Measurements from ENCODE around the gene MAP2.
"Not testable (repeated sequence)": the region's sequence is repeated elsewhere in the genome, so short reads cannot be mapped to it uniquely, and the experiment has no call there.

Gene MAP2

DNA sequence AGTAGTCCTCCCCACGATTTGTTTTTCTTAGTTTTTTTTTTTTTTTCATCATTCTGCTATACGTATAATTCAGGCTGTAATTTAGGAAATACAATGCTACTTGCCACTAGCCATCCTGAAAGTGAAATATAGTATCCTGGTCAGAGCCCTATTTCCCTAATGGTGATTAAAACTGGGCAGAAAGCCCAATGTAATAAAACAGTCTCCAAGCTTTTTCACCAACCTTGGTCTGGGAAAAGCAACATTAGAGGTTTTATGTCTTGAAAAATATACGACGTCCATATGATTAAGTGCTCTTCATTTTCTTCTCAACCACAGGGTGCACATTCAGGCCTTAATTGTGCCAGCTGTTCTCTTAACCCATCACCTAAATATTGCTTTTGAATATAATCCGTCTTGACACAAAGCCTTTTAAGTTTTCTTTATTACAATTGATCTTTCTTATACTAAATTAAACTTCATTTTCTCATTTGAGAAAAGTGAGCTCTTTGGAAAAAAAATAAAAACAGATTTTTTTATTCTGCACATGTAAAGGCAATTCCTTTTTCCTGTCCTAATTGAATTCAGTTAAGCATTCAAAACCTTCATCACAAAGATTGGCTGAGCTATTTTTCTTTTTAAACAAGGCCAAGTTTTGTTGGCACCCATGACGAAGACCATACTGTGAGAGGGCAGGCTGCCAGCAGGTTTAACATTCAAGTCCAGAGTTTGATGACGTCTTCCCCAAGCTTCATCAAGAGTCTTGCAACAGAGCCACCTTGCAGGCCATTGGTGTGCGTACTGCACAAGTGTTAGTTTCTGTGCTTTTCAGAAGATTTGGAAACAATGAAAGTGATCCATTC lies 52.7 kb downstream of the MAP2 start:
- no peak for DNase-seq (ENCODE audit: low read depth in 2 of 2)

DNA sequence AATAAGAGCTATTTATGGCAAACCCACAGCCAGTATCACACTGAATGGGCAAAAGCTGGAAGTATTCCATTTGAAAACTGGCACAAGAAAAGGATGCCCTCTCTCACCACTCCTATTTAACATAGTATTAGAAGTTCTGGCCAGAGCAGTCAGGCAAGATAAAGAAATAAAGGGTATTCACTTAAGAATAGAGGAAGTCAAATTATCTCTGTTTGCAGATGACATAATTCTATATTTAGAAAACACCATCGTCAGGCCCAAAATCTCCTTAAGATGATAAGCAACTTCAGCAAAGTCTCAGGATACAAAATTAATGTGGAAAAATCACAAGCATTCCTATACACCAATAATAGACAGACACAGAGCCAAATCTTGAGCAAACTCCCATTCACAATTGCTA lies 68.4 kb downstream of the MAP2 start:
- not testable (repeated sequence) for DNase-seq (ENCODE audit: low read depth in 2 of 2)

DNA sequence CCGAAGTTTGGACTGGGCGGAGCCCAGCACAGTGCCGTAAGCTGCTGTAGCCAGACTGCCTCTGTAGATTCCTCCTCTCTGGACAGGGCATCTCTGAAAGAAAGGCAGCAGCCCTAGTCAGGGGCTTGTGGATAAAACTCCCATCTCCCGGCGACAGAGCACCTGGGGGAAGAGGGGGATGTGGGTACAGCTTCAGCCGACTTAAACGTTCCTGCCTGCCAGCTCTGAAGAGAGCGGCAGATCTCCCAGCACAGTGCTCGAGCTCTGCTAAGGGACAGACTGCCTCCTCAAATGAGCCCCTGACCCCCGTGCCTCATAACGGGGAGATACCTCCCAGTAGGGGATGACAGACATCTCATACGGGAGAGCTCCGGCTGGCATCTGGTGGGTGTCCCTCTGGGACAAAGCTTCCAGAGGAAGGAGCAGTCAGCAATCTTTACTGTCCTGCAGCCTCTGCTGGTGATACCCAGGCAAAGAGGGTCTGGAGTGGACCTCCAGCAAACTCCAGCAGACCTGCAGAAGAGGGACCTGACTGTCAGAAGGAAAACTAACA lies 71.3 kb downstream of the MAP2 start:
- DNase-seq (ENCODE audit: low read depth in 2 of 2): not testable (repeated sequence)

DNA sequence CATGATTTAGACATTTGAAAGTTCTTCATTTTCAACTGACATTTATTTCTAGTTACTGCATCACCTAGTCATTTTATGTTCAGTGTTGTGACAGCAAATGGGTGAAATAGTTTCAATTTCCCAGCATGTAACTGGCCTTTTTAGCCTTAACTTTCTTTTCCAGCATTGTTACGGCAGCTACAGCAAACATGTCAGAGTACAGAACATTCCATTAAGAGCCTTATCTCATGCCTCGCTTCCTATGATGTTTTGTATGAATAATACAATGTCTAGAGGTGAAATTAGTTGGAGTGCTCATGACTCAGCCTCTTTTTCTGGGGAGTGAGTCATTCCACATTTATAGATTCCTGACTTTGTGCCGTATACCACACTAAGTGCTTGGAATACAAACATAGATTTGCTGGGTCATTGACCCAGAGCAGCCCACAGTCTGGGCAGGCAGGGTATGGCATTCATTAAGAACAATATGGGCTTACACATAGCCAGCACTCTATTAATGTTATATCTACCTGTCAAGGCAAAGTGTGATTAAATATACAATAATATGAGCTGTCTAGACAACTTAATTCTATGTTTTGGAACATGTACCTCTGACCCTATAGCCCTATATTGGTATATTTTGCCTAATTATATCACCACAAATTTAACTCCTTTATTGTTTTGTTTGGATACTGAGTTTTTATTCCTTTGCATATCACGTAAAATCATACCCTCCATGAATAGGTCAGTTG lies 72.2 kb downstream of the MAP2 start:
- DNase-seq (ENCODE audit: low read depth in 2 of 2): no peak

DNA sequence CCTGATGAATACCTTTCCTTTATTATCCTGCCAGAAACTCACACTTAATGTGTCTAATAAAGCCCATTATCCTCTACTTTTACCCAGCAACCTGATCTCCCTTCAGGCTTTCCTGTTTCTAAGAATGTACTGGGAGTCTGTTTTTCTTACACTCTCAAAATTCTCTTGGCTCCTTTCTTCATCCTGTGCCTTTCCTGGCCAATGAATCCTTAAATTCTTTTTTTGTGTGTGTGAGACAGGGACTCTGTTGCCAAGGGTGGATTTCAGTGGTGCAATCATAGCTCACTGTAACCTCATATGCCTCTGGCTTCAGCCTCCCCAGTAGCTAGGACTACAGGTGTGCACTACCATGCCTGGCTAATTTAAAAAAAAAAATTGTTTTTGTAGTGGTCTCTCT lies 72.7 kb downstream of the MAP2 start:
- DNase-seq (ENCODE audit: low read depth in 2 of 2): no peak

DNA sequence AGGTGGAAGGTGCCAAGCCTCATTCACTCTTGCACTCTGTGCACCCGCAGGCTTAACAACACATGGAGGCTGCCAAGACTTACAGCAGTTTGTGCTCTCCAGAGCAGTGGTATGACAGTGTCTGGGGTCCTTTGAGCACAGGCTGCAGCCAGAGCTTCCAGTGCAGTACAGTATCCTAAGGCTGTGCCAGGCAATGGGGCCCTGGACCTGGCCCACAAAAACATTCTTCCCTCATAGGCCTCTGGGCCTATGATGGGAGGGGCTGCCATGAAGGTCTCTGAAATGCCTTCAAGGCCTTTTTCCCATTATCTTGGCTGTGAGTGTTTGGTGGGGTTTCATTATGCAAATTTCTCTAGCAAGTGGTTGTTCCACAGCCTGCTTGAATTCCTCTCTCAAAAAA lies 74.8 kb downstream of the MAP2 start:
- DNase-seq (ENCODE audit: low read depth in 2 of 2): no peak

DNA sequence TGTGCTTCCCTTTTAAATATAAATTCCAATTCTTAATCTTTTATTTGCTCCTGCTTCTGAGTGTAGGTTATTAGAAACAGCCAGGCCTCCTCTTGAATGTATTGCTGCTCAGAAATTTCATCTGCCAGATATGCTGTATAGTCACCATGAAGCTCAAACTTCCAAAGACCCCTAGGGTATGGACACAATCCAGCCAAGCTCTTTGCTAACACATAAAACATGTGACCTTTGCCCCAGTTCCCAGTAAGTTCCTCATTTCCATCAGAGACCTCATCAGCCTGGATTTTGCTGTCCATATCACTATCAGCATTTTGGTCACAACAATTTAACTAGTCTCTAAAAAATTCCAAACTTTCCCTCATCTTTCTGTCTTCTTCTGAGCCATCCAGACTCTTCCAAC lies 75.2 kb downstream of the MAP2 start:
- DNase-seq (ENCODE audit: low read depth in 2 of 2): no peak

DNA sequence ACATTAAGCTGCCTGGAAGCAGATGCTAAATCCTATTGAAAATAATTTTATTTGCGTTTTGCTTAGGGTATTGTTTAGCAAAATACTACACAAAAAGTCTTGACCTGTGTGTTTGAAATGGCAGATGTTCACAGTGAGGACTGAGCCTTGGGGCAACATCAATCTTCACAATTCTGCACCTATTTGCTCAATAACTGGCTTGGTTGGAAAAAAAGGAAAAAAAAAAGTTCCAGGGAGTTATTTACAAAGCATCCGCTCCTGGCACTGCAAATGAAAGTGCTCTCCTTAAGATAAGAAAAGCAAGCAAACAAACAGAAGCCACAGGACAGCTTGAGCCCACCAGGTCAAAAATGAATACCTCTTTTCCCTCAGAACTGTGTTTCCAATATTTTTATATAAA lies 77.7 kb downstream of the MAP2 start:
- DNase-seq (ENCODE audit: low read depth in 2 of 2): no peak

DNA sequence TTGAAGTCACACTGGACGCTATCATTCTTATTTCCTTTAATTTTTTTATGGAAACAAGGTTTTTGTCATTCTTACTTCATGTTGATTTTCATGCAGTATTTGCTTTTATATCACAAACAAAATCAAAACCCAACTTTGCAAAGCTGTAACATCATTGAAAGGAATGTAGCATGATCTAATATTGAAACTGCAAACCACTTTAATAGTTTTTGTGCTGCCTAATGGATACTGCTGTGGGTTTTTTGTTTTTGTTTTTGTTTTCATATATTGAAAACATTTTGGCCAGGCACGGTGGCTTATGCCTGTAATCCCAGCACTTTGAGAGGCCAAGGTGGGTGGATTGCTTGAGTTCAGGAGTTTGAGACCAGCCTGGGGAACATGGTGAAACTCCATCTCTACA lies 81.6 kb downstream of the MAP2 start:
- no peak for DNase-seq (ENCODE audit: low read depth in 2 of 2)

DNA sequence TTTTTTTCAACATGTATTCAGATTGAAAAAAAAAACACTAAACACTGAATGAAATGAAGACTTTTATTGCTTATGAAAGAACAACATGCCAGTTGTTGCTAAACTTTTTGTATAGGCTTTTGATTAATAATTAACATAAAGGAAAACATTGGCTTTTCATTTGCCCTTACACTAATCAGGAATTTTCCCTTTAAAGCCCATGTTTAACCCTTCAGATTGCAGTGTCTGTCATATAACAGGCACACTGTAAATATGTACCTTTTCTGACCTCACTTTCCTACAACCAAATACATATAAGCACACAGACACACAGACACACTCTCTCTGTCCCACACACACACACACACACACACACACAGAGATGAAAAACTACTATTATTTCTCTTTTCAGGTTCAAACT lies 84.4 kb downstream of the MAP2 start:
- no peak for DNase-seq (ENCODE audit: low read depth in 2 of 2)

DNA sequence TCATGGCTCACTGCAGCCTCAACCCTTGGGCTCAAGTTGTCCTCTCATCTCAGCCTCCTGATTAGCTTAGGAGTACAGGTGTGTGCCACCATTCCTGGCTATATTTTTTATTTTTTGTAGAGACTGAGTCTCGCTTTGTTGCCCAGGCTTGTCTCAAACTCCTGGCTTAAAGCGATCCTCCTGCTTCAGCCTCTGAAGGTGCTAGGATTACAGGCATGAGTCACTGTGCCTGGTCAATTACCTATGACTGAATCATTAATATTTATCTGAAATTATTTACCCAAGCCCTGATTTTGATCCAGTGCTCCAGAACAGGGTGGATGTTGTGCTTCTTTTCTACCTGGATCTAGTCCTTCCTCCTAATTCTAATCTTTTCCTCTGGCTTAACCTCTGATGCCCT lies 87.8 kb downstream of the MAP2 start:
- DNase-seq (ENCODE audit: low read depth in 2 of 2): no peak

DNA sequence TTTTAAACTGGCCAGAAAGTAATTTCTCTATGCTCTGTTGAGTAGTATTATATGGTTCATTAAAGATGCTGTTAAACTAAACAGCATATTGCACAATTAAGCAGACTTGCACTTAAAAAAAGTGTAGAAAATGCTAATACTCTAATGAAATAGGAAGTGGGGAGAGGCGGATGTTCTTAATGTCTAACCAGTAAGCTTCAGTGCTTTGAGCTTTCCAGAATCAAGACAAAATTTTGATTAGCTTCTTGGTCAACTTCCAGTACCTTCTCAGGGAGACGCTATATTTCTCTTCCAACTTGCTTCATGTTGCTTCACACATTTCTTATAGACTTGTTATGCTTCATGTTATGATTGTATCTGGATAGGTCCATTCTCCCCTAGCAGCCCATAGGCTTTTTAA lies 89.1 kb downstream of the MAP2 start:
- no peak for DNase-seq (ENCODE audit: low read depth in 2 of 2)

DNA sequence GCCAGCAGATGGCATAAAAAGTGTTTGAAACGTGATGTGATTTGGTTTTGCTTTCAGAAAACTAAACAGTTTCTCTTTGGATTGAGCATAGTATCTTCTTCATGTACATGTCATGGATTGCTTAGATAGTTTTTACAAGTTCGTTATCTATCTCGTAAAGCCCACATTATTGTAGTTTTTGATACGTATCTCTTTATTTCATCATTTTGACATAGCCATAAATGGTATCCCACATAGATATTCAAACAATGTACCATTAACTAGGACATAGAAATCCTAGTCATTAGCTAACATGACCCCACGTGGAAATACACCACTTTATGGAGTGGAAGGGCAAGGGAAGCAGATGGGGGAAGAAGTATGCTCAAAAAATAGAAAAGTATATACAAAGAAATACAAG lies 93.6 kb downstream of the MAP2 start:
- no peak for DNase-seq (ENCODE audit: low read depth in 2 of 2)

DNA sequence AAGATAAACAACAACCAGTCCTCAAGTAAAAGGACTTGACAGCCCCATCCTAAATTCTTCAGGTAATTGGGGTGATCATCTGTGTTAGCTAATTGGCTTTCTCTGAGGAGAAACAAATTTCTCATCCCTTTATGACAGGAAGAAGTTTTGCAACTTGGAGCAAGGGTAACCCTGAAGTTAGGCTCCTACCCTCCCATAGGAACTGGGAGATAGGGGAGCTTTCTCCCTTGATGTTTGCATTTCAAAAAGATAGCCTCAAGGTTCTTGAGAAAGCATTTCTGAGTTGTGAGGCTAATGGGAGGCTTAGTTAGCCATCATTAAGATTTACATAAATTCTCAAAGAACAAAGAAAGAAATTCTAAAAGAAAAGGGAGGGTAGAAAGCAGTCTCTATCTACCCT lies 95.4 kb downstream of the MAP2 start:
- no peak for DNase-seq (ENCODE audit: low read depth in 2 of 2)

DNA sequence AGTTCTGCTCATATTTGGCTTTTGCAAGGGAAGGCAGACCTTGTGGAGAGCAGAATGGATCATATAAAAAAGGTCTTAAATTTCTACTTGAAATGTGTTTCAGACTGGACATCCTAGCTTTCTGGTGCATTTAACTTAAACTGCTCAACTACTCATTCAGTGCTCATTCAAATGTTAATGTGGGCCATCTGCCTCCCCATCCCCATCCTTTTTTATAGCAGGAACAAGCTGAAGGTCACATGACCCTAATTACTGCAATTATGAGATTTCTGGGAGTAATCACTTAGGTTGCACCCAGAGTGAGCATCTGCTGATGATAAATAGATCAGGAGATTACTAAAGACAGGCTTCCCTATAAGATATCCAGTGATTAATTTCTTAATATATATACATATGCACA lies 96.1 kb downstream of the MAP2 start:
- no peak for DNase-seq (ENCODE audit: low read depth in 2 of 2)

DNA sequence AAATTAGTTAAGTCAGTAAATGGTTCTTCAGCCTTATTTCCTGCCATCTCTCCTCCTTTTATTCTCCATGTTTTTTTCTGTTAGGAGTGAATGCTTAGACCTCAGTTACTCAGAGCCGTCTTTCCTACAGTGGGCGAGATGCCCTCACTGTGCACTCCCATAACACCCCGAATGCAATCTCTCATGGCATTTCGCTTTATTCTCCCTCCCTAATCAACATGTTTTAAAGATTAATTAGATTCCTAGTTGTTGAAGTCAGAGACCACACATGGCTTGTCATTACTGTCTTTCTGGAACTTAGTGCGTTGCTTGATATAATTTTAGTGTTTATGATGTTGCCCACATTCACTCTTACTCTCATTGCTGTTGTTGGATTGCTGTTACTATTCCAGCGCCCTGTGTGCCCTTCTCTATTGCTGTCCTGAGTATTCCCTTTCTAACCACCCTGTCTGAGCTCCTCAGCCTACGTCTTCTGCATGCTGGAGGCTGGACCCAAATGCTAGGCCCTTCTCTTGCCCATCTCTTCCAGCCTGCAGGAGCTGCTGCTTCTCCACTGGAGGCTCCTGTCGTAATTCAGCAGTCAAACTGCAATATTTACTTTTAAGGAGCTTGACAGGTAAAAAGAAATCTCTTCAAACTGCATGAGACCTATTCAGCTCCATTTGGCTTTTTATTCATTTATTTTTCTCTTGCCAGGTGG lies 99.3 kb downstream of the MAP2 start:
- DNase-seq (ENCODE audit: low read depth in 2 of 2): no peak

DNA sequence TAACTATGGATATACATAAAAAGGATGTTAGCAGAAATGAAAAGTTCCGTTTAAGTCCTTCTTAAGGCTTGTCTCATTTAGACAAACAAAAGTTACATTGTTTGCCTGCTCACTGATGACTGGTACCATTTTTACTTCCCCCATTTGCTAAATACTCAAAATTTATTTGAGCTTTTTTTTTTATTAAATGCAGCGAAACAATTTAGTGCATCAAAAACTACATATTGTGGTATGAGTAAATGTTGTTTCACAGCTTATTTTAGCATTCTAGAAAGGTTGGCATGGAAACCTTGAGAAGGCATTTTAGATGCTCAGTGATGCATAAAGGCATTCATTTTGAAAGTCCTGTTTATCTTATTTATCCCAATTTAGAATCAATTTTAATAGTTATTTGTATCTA lies 100.0 kb downstream of the MAP2 start:
- no peak for DNase-seq (ENCODE audit: low read depth in 2 of 2)

DNA sequence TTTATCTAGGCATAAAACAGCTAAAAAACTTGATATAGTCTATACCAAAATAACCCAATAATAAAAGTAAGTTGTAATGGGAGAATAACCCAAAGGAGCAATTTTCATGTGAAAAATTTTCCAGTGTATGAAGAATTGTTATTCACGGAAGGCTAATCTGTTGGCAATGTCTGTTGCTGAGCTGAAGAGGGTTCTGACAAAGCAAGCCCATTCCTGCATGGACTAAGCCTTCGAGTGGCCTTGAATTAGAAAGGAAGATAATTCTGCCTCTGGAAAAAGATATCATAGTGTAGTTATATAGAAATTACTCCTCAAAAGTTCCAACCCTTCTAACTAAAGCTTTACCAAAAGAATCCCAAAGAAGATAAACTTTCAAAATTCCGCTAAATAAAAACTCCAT lies 101.5 kb downstream of the MAP2 start:
- DNase-seq (ENCODE audit: low read depth in 2 of 2): no peak

DNA sequence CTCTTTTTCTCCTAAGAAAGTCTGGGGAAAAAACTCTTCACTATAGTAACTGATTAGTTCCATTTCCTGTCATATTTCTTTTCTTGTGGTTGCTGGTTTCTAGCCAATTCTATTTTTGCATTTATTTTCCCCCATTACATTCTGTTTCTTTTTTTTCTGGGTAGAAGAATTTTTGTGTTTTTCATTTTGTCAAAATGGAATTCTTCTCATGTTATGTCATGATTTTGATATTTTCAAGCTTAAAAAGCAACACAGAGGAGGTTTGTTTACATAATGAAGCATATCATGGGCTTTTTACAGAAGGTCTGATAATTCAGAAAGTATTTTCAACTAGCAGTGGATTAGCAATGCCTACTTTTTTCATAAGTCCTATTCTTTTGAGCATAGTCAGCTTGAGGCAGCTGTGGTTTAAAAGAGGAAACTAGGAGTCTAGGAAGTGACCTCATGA lies 102.0 kb downstream of the MAP2 start:
- DNase-seq (ENCODE audit: low read depth in 2 of 2): no peak

DNA sequence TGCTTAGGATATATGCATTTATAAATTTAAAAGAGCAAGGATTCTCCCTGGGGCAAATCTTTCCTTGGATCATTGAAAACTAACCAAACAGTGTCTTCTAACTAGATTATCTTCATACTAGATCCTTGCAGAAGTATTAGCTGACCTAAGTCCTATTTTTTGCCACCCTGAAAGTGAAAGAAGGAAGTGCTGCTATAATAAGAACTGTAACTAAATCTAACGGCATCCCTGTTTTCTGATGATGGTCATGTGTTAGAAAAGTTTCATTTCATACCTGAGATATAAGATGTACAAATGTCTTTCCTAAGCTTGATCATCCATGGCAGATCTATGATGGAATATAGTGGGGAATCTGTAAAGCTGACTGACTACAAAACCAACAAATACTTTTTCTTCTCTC lies 102.7 kb downstream of the MAP2 start:
- no peak for DNase-seq (ENCODE audit: low read depth in 2 of 2)

DNA sequence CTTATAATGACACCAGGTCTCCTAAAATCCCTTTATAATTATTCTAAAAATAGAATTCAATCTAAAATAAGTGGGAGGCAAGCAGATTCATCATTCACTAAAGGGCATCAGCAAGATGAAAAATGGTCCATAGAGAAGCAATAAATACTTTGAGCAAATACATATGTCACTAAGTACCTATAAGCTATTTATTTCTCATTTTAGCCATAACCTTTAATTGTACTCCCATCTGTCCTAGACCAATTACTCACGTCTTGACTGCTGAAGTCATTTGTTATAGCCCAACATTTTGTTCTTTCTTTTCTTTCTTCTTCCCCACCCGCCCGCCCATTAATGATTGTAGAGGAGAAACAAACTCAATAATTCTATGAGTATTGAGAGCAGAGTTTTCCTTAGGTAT lies 105.7 kb downstream of the MAP2 start:
- DNase-seq (ENCODE audit: low read depth in 2 of 2): no peak

DNA sequence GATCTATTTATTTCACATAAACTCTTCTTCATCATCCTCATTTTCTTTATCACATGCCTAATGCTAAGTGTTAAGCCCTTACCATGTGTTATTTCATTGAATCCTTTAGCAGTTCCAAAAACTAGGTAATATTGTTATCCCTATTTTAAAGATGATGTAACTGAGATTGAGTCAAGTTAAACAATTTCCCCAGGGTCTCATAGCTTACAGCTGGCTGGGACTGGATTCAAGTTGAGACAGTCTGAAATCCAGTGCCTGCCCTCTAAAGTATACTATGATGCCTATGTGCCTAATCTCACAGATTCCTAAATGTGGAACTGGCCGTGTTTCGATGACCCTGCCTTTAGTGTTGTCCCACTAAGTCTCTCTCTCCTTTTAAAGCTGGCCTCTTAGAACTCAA lies 108.5 kb downstream of the MAP2 start:
- DNase-seq (ENCODE audit: low read depth in 2 of 2): no peak
